Activated T-helper 1 cell treated with anti-CD3 and anti-CD28 coated beads, Interleukin-12 subunit alpha, Interleukin-12 subunit beta, Interleukin-2, Interleukin-4 antibody, amounts not matched to agents 30 ng/mL and 10 ng/mL and 1 ng/mL, durations not matched to agents 14 hours and 24 hours and 36 hours (primary cell): ENCODE measurements around the gene CACNA2D1. TPM values are rescaled to one million over a fixed set of nuclear protein-coding genes. Genes with fewer than 3 reads are reported as not detected.

Experiments used
- DNase-seq: peaks from one replicate; pipeline ENCODE4 v3.0.0; 2021; ENCODE audit warnings: low spot score
- H3K27ac Mint-ChIP-seq: one replicate; pipeline ENCODE4 v1.8.0; 2021; ENCODE audit warnings: mild to moderate bottlenecking, mixed read lengths
- H3K27me3 Mint-ChIP-seq: one replicate; pipeline ENCODE4 v1.8.0; 2022; ENCODE audit warnings: mild to moderate bottlenecking, moderate library complexity, mixed read lengths; ENCODE audit not compliant: insufficient read depth
- H3K36me3 Mint-ChIP-seq: one replicate; pipeline ENCODE4 v1.8.0; 2021; ENCODE audit warnings: low read depth, mixed read lengths
- H3K4me1 Mint-ChIP-seq: one replicate; pipeline ENCODE4 v1.8.0; 2021; ENCODE audit warnings: low read depth, mixed read lengths
- H3K4me3 Mint-ChIP-seq: one replicate; pipeline ENCODE4 v1.8.0; 2021; ENCODE audit warnings: mild to moderate bottlenecking, moderate library complexity, mixed read lengths
- H3K9me3 Mint-ChIP-seq: one replicate; pipeline ENCODE4 v1.8.0; 2021; ENCODE audit warnings: mixed read lengths
- intact Hi-C: fragments of 100-400 bp; cut with micrococcal nuclease; formaldehyde crosslinking; loops from one replicate; pipeline ENCODE4 v1.15.1; 2024
- total RNA-seq: library from RNA; stranded (reverse); gene quantifications from 2 replicates; pipeline ENCODE4 v1.2.3, GENCODE V29; 2022

CACNA2D1 gene
- total RNA-seq, 1 donor from 2014 or later: not detected

DNA sequence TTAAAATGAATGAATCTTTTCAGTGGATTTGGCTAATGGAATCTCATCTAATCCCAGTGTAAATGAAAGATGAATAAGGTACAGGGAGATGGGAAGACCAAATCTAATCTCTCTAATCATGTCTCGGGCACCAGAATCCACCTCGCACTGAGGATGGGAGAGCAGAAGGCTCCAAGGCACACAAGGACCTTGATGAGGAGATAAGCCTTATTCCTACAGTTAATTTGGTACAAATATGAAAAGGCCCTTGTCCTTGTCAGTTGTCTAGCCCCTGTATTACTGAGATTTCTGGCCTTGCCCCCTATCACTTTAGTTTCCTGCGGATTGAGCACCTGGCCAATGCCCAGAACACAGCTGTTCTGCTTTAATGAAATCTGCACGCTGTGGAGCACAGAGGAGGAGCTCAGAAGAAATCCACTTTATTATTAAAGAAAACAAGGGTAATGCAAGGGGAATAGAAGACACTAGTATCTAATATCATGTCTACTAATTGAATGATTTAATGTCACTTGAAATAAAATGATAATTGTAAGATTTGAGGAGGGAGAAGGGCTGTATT is 352.4 kb downstream of the CACNA2D1 start:
- no peaks in the 10 kb centered on the region for H3K4me1 Mint-ChIP-seq
- no peaks in the 10 kb centered on the region for H3K36me3 Mint-ChIP-seq
- intact Hi-C loops: no loop called here
- H3K27me3 Mint-ChIP-seq: no peaks in the 10 kb centered on the region
- no peak overlapping the region for H3K4me3 Mint-ChIP-seq
- no peak overlapping the region for H3K27ac Mint-ChIP-seq
- no peaks in the 10 kb centered on the region for H3K9me3 Mint-ChIP-seq
- no peak for DNase-seq

GRCh38 chr7:82087099-82087498 is 356.5 kb downstream of the CACNA2D1 start:
- H3K27me3 Mint-ChIP-seq: no peaks in the 10 kb centered on the region
- peaks cover 4% of the 10 kb centered on the region for H3K9me3 Mint-ChIP-seq
- no peak overlapping the region for H3K27ac Mint-ChIP-seq
- intact Hi-C loops: no loop called here
- H3K4me1 Mint-ChIP-seq: no peaks in the 10 kb centered on the region
- no peaks in the 10 kb centered on the region for H3K36me3 Mint-ChIP-seq
- no peak overlapping the region for H3K4me3 Mint-ChIP-seq
- no peak for DNase-seq

DNA sequence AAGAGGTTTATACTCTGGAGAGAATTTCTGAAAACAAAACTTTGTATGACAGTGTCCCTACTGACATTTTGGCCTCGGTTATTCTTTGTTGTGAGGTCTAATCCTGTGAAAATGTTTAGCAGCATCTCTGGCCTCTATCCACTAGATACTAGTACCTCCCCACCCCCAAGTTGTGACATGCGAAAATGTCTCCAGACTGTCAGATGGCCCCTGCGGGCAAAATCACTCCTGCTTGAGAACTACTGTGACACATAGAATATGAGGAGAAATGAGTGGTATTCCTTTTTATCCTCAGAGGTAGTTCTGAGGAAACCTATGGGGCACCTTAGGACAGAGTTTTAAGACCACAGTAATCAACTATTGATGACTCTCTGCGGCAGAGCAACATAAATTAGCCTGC is 358.5 kb downstream of the CACNA2D1 start:
- Mint-ChIP-seq H3K4me3 (no peak overlapping the region), H3K36me3 (no peaks in the 10 kb centered on the region), H3K9me3 (peaks cover 4% of the 10 kb centered on the region), H3K4me1 (no peaks in the 10 kb centered on the region), H3K27me3 (no peaks in the 10 kb centered on the region), H3K27ac (no peak overlapping the region)
- intact Hi-C loops: no loop called here
- DNase-seq: no peak

DNA sequence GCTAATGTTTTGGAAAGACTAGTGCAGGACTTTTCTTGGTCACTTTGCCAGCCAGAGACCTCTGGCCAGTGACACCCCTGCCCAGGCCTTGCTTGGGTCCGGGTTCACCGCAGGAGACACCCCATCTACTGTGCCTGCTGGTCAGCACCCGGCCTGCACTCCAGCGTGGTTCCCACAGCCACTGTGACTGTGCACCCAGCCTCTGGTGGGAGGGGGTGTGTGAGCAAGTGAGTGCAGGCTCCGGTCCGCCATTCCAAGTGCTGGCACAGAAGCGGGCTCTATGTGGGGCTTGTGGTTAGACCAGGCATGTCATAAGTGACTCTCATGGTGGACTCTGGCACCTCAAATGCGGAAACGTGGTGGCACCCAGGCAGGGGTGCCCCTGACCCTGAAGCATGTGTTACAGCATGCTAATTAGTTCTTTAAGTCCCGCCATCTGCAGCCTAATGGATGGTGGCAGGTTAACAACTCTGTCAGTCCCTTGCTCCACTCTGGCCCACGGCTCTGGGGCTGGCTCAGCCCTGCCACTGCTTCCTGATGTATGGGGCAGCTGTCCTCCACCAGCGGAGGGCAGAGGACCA is 361.8 kb downstream of the CACNA2D1 start:
- no peaks in the 10 kb centered on the region for H3K27me3 Mint-ChIP-seq
- H3K4me3 Mint-ChIP-seq: no peak overlapping the region
- intact Hi-C loops: no loop called here
- H3K9me3 Mint-ChIP-seq: peaks cover 4% of the 10 kb centered on the region
- no peaks in the 10 kb centered on the region for H3K36me3 Mint-ChIP-seq
- H3K27ac Mint-ChIP-seq: no peak overlapping the region
- DNase-seq: no peak
- no peaks in the 10 kb centered on the region for H3K4me1 Mint-ChIP-seq

DNA sequence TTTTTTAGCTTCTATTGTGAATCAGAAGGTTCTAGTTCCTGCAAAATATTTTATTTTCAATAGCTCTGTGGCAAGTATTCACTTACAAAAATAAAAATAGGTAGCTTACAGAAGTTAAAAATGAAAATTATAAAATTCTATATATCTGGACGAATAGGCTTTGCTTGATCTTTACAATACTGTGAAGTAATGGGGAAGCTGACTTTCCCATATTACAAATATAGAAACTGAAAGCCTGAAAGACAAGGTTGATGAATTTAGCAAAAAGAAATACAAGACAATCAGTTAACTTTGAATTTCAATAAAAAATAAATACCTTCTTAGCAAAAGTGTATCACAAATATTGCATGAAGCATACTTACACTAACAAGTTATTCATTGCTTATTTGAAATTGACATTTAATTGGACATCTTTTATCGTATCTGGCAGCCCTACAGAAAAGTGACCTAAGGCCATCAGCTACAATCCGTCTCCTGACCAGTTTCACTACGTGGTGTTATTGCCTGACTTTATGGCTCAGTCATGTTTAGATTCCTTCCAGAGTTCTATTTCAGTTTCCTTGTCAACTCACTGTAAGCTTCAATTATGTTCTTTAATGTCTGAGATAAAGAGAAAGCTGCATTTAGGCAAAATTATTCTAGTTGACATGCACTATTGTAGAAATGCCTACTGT is 363.2 kb downstream of the CACNA2D1 start:
- Mint-ChIP-seq H3K36me3 (no peaks in the 10 kb centered on the region), H3K4me1 (no peaks in the 10 kb centered on the region), H3K9me3 (peaks cover 4% of the 10 kb centered on the region), H3K27me3 (no peaks in the 10 kb centered on the region), H3K4me3 (no peak overlapping the region), H3K27ac (no peak overlapping the region)
- DNase-seq: no peak
- intact Hi-C loops: no loop called here

- no peaks in the 10 kb centered on the region for H3K27me3 Mint-ChIP-seq
- no peak overlapping the region for H3K27ac Mint-ChIP-seq
- no peak overlapping the region for H3K4me3 Mint-ChIP-seq
- no peaks in the 10 kb centered on the region for H3K4me1 Mint-ChIP-seq
- H3K36me3 Mint-ChIP-seq: no peaks in the 10 kb centered on the region
- peaks cover 4% of the 10 kb centered on the region for H3K9me3 Mint-ChIP-seq
- intact Hi-C loops: no loop called here
- DNase-seq: no peak
Observed at GRCh38 chr7:82079527-82079926, 364.1 kb downstream of the CACNA2D1 start.

- Mint-ChIP-seq H3K27ac (no peak overlapping the region), H3K4me1 (no peaks in the 10 kb centered on the region), H3K27me3 (no peaks in the 10 kb centered on the region), H3K4me3 (no peak overlapping the region), H3K36me3 (no peaks in the 10 kb centered on the region), H3K9me3 (peaks cover 4% of the 10 kb centered on the region)
- no peak for DNase-seq
- intact Hi-C loops: no loop called here
Observed at GRCh38 chr7:82078807-82079206, 364.8 kb downstream of the CACNA2D1 start.

DNA sequence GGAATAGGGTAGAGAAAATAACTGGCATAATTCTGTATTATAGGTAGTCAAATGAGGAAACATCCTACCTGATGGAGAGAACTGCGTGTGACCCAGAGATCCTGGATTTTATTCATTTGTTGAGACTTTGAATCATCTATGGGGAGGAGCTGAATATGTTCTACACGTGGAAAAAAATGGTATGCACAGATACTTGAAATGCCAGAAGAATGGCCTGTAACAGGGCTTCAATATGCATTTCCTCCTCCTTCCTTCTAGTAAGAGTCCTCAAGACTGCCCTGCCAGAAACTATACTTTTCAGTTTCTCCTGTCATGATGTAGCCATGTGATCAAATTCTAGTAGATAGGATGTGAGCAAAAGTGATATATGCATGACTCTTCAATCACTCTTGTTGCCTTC is 372.1 kb downstream of the CACNA2D1 start:
- intact Hi-C loops: no loop called here
- Mint-ChIP-seq H3K9me3 (no peaks in the 10 kb centered on the region), H3K27ac (no peak overlapping the region), H3K36me3 (no peaks in the 10 kb centered on the region), H3K27me3 (no peaks in the 10 kb centered on the region), H3K4me3 (no peak overlapping the region), H3K4me1 (no peaks in the 10 kb centered on the region)
- no peak for DNase-seq

GRCh38 chr7:82067628-82068264 is 375.8 kb downstream of the CACNA2D1 start:
- no peaks in the 10 kb centered on the region for H3K4me1 Mint-ChIP-seq
- no peak overlapping the region for H3K27ac Mint-ChIP-seq
- H3K9me3 Mint-ChIP-seq: no peaks in the 10 kb centered on the region
- intact Hi-C loops: no loop called here
- H3K36me3 Mint-ChIP-seq: no peaks in the 10 kb centered on the region
- no peak for DNase-seq
- H3K27me3 Mint-ChIP-seq: no peaks in the 10 kb centered on the region
- no peak overlapping the region for H3K4me3 Mint-ChIP-seq

- Mint-ChIP-seq H3K36me3 (no peaks in the 10 kb centered on the region), H3K27me3 (no peaks in the 10 kb centered on the region), H3K4me3 (no peak overlapping the region), H3K27ac (no peak overlapping the region), H3K9me3 (peaks cover 5% of the 10 kb centered on the region), H3K4me1 (no peaks in the 10 kb centered on the region)
- intact Hi-C loops: no loop called here
- no peak for DNase-seq
Observed at GRCh38 chr7:82057476-82057875, 386.1 kb downstream of the CACNA2D1 start.

DNA sequence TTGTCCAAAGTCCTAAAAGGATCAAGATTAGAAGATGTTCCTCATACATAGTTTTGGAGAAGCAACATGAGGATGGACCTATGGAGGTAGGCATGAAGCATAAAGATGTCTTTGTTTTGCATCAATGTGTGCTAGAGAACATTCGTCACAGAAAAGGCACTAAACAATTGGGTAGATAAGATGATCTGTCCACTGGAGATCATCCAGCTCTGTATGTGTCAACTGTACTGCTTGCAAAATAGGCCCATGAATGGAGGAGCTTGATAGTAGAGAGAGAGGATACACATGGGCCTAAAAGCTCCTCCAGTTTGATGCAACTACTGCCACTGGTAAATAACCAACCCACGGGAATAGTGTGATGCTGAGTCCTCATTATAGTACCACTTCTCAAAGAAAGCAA is 387.3 kb downstream of the CACNA2D1 start:
- intact Hi-C loops: no loop called here
- H3K27me3 Mint-ChIP-seq: no peaks in the 10 kb centered on the region
- H3K9me3 Mint-ChIP-seq: peaks cover 5% of the 10 kb centered on the region
- no peaks in the 10 kb centered on the region for H3K36me3 Mint-ChIP-seq
- H3K4me3 Mint-ChIP-seq: no peak overlapping the region
- no peak overlapping the region for H3K27ac Mint-ChIP-seq
- H3K4me1 Mint-ChIP-seq: no peaks in the 10 kb centered on the region
- no peak for DNase-seq

DNA sequence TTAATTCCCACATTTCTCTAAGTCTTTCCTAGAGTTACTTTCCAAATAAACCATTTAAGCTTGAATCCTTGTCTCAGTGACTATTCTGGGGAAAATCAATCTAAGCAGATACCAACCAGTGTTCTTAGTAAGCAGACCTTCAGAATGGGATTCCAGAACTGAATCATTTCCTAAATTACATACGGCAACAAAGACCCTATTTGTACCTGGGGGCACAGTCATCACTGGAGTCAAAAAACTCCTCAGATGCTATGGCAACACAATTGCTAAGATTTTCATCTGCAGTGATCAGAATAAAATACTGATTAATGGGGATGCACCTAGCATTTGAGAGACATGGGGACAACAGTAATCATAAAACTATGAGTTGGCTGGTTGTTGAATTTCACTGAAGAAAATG is 389.0 kb downstream of the CACNA2D1 start:
- Mint-ChIP-seq H3K4me1 (no peaks in the 10 kb centered on the region), H3K9me3 (peaks cover 5% of the 10 kb centered on the region), H3K4me3 (no peak overlapping the region), H3K27me3 (no peaks in the 10 kb centered on the region), H3K36me3 (no peaks in the 10 kb centered on the region), H3K27ac (no peak overlapping the region)
- intact Hi-C loops: no loop called here
- DNase-seq: no peak

- Mint-ChIP-seq H3K27ac (no peak overlapping the region), H3K4me1 (no peaks in the 10 kb centered on the region), H3K27me3 (no peaks in the 10 kb centered on the region), H3K4me3 (no peak overlapping the region), H3K36me3 (no peaks in the 10 kb centered on the region), H3K9me3 (peaks cover 5% of the 10 kb centered on the region)
- intact Hi-C loops: no loop called here
- DNase-seq: no peak
Observed at GRCh38 chr7:82053453-82054032, 390.0 kb downstream of the CACNA2D1 start.
